ENCODE data around the gene NUDT19. TPM values are rescaled to one million over a fixed set of nuclear protein-coding genes. Genes with fewer than 3 reads are reported as not detected.

Gene NUDT19
- polyA plus RNA-seq, 1 donor from 2014 or later, result 3.1 TPM

GRCh38 chr19:32748948-32749347 lies 57.3 kb downstream of the NUDT19 start:
- Mint-ChIP-seq H3K36me3 (peaks cover 1% of the 10 kb centered on the region), H3K4me1 (no peaks in the 10 kb centered on the region), H3K27me3 (peaks cover 14% of the 10 kb centered on the region), H3K9me3 (no peaks in the 10 kb centered on the region), H3K4me3 (no peak overlapping the region), H3K27ac (no peak overlapping the region)

- H3K27ac Mint-ChIP-seq, result no peak overlapping the region
- H3K9me3 Mint-ChIP-seq, result no peaks in the 10 kb centered on the region
- peaks cover 14% of the 10 kb centered on the region for H3K27me3 Mint-ChIP-seq
- peaks cover 1% of the 10 kb centered on the region for H3K36me3 Mint-ChIP-seq
- no peaks in the 10 kb centered on the region for H3K4me1 Mint-ChIP-seq
- no peak overlapping the region for H3K4me3 Mint-ChIP-seq
These were observed 57.7 kb downstream of the NUDT19 start for GRCh38 chr19:32749361-32749760.

- Mint-ChIP-seq H3K27ac (no peak overlapping the region), H3K27me3 (peaks cover 14% of the 10 kb centered on the region), H3K9me3 (peaks cover 0 to 1% (median 0%) of the 10 kb centered on the region in 3 donors), H3K4me1 (no peaks in the 10 kb centered on the region), H3K4me3 (no peak overlapping the region), H3K36me3 (peaks cover 1% of the 10 kb centered on the region)
These were observed 58.9 kb downstream of the NUDT19 start for GRCh38 chr19:32750441-32751055.

- Mint-ChIP-seq H3K4me3 (no peak overlapping the region), H3K9me3 (peaks cover 0 to 2% (median 0%) of the 10 kb centered on the region in 3 donors), H3K36me3 (peaks cover 1% of the 10 kb centered on the region), H3K4me1 (no peaks in the 10 kb centered on the region), H3K27ac (no peak overlapping the region), H3K27me3 (peaks cover 14% of the 10 kb centered on the region)
These were observed 59.4 kb downstream of the NUDT19 start for GRCh38 chr19:32751066-32751465.

GRCh38 chr19:32757189-32757588 lies 65.6 kb downstream of the NUDT19 start:
- Mint-ChIP-seq H3K27me3 (peaks cover 15% of the 10 kb centered on the region), H3K36me3 (no peaks in the 10 kb centered on the region), H3K9me3 (peaks cover 0 to 13% (median 9%) of the 10 kb centered on the region in 3 donors), H3K27ac (no peak overlapping the region), H3K4me1 (no peaks in the 10 kb centered on the region), H3K4me3 (no peak overlapping the region)

Other genes starting within 250 kb of the NUDT19 start
- gene PDCD5, start 110.6 kb upstream of the NUDT19 start, polyA plus RNA-seq, result 101 TPM
- 9.7 TPM for gene ANKRD27, start 16.6 kb upstream of the NUDT19 start, polyA plus RNA-seq
- gene RGS9BP, start 16.0 kb upstream of the NUDT19 start, polyA plus RNA-seq, result 0.11 TPM
- not detected for gene TDRD12, start 27.9 kb downstream of the NUDT19 start, polyA plus RNA-seq
- not detected for gene SLC7A9, start 177.9 kb downstream of the NUDT19 start, polyA plus RNA-seq

Measured in IgD-negative memory B cell (primary cell).